Measurements from ENCODE around the gene AP5M1.
"Not testable (repeated sequence)": the region's sequence is repeated elsewhere in the genome, so short reads cannot be mapped to it uniquely, and the experiment has no call there.

Gene AP5M1

GRCh38 chr14:57244106-57244505 is 24.7 kb upstream of the AP5M1 start:
- no peak for DNase-seq (ENCODE audit: low spot score)
- no peak for TF ChIP-seq CTCF (IDR thresholded peaks at IDR 0.05; ENCODE audit: extremely low read depth, insufficient read depth, missing control alignments)
- in situ Hi-C loops (cut with MboI; ENCODE audit: low pct_unique_long_range_greater_than_20kb, low sequenced_read_pairs, unreplicated experiment): no loop called here

GRCh38 chr14:57245941-57246340 is 22.8 kb upstream of the AP5M1 start:
- in situ Hi-C loops (cut with MboI; ENCODE audit: low pct_unique_long_range_greater_than_20kb, low sequenced_read_pairs, unreplicated experiment): no loop called here
- no peak for TF ChIP-seq CTCF (IDR thresholded peaks at IDR 0.05; ENCODE audit: extremely low read depth, insufficient read depth, missing control alignments)
- DNase-seq (ENCODE audit: low spot score): no peak

DNA sequence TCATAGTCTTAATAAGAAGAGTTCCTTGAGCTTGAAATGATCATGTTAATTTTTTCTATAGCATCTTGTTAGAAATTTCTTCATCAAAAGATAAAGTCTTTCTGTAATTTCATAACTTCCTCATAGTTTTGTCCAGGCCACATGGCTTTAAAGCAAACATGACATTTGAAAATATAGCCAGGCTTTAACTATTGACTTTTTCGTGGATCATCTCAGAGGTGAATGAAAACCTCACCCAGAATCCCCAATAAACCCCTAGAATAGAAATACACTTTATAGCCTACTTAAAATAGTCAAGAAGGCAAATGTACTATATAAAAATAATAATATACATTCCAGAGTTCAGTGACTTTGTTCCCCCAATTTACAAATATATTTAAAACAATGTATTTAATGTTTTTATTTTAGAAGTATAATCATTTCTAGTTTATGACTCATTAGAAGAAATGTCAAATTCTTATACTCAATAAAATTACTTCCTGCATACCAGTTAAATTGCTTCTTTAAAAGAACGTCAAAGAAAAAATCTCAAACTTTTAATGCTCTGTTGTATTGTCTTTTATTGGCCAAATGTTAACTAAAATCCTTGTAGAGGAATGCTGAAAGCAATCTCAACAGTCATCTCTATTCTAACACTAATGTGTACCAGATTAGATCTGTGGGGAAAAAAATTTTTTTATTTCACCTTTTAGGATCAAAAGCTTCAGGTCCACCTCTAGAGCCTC is 21.7 kb upstream of the AP5M1 start:
- TF ChIP-seq CTCF (IDR thresholded peaks at IDR 0.05; ENCODE audit: extremely low read depth, insufficient read depth, missing control alignments): no peak
- no peak for DNase-seq (ENCODE audit: low spot score)
- in situ Hi-C loops (cut with MboI; ENCODE audit: low pct_unique_long_range_greater_than_20kb, low sequenced_read_pairs, unreplicated experiment): no loop called here

- DNase-seq (ENCODE audit: low spot score): no peak
- in situ Hi-C loops (cut with MboI; ENCODE audit: low pct_unique_long_range_greater_than_20kb, low sequenced_read_pairs, unreplicated experiment): no loop called here
- TF ChIP-seq CTCF (IDR thresholded peaks at IDR 0.05; ENCODE audit: extremely low read depth, insufficient read depth, missing control alignments): no peak
These were observed 13.9 kb upstream of the AP5M1 start for GRCh38 chr14:57254884-57255283.

- DNase-seq (ENCODE audit: low spot score); in situ Hi-C loops (cut with MboI; ENCODE audit: low pct_unique_long_range_greater_than_20kb, low sequenced_read_pairs, unreplicated experiment): not testable (repeated sequence)
These were observed 10.6 kb upstream of the AP5M1 start for GRCh38 chr14:57258221-57258620.

DNA sequence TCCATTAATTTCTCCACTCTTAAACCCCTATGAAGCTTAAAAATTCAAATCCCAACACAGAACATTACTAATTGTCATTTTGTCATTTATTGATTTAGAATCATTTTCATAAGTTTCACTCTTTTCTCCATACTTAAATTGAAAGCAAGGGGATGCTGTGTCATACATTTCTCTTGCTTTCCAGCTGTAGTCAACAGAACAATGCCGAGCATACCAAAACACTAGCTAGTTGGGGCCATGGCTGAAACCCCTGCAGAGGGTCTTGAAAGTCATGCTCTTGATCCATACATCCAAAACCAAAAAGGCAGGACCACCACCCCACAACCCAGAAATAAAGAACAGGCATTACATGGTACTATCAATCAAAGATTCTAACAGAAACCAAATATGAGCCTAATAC is 9.1 kb upstream of the AP5M1 start:
- no peak for TF ChIP-seq CTCF (IDR thresholded peaks at IDR 0.05; ENCODE audit: extremely low read depth, insufficient read depth, missing control alignments)
- in situ Hi-C loops (cut with MboI; ENCODE audit: low pct_unique_long_range_greater_than_20kb, low sequenced_read_pairs, unreplicated experiment): no loop called here
- no peak for DNase-seq (ENCODE audit: low spot score)

GRCh38 chr14:57261604-57262003 is 7.2 kb upstream of the AP5M1 start:
- no peak for TF ChIP-seq CTCF (IDR thresholded peaks at IDR 0.05; ENCODE audit: extremely low read depth, insufficient read depth, missing control alignments)
- in situ Hi-C loops (cut with MboI; ENCODE audit: low pct_unique_long_range_greater_than_20kb, low sequenced_read_pairs, unreplicated experiment): no loop called here

More at GRCh38 chr14:57261604-57262003, 7.2 kb upstream of the AP5M1 start:
- DNase-seq (ENCODE audit: low spot score): no peak
